ENCODE measurements around the gene NAALADL2. TPM values are rescaled to one million over a fixed set of nuclear protein-coding genes. Genes with fewer than 3 reads are reported as not detected.

NAALADL2 gene
- total and polyA plus RNA-seq, 2 of the 13 experiments (the other 11 are each of a cell fraction or from before 2014, with no cell fraction given): 0.08 TPM; not detected in 1

DNA sequence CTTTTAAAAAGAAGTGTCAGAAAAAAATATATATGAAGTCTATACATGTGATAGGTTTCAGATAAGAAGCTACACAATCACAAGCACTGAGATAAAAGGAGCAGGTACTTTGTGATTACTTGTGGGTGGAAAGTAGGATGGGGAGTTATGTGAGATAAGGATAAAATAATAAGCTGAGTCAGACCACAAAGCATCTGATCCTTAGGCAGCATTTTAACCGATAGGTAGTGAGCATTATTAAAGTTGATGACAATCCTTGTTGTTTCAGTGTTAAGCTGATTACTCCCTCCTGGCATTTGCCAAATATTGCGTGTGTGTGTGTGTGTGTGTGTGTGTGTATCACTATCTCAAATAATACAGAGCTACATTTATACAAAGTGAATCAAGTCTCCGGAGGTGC lies 483.1 kb downstream of the NAALADL2 start (continued):
- TF ChIP-seq, protein P1, sequence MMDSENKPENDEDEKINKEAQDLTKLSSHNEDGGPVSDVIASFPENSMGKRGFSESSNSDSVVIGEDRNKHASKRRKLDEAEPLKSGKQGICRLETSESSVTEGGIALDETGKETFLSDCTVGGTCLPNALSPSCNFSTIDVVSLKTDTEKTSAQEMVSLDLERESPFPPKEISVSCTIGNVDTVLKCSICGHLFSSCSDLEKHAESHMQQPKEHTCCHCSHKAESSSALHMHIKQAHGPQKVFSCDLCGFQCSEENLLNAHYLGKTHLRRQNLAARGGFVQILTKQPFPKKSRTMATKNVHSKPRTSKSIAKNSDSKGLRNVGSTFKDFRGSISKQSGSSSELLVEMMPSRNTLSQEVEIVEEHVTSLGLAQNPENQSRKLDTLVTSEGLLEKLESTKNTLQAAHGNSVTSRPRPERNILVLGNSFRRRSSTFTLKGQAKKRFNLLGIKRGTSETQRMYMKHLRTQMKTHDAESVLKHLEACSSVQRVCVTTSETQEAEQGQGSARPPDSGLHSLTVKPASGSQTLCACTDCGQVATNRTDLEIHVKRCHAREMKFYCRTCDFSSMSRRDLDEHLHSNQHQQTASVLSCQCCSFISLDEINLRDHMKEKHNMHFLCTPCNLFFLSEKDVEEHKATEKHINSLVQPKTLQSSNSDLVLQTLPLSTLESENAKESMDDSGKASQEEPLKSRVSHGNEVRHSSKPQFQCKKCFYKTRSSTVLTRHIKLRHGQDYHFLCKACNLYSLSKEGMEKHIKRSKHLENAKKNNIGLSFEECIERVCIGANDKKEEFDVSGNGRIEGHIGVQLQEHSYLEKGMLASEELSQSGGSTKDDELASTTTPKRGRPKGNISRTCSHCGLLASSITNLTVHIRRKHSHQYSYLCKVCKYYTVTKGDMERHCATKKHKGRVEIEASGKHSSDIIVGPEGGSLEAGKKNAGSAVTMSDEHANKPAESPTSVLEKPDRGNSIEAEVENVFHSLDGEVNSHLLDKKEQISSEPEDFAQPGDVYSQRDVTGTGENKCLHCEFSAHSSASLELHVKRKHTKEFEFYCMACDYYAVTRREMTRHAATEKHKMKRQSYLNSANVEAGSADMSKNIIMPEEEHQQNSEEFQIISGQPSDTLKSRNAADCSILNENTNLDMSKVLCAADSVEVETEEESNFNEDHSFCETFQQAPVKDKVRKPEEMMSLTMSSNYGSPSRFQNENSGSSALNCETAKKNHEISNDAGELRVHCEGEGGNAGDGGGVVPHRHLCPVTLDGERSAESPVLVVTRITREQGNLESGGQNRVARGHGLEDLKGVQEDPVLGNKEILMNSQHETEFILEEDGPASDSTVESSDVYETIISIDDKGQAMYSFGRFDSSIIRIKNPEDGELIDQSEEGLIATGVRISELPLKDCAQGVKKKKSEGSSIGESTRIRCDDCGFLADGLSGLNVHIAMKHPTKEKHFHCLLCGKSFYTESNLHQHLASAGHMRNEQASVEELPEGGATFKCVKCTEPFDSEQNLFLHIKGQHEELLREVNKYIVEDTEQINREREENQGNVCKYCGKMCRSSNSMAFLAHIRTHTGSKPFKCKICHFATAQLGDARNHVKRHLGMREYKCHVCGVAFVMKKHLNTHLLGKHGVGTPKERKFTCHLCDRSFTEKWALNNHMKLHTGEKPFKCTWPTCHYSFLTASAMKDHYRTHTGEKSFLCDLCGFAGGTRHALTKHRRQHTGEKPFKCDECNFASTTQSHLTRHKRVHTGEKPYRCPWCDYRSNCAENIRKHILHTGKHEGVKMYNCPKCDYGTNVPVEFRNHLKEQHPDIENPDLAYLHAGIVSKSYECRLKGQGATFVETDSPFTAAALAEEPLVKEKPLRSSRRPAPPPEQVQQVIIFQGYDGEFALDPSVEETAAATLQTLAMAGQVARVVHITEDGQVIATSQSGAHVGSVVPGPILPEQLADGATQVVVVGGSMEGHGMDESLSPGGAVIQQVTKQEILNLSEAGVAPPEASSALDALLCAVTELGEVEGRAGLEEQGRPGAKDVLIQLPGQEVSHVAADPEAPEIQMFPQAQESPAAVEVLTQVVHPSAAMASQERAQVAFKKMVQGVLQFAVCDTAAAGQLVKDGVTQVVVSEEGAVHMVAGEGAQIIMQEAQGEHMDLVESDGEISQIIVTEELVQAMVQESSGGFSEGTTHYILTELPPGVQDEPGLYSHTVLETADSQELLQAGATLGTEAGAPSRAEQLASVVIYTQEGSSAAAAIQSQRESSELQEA (CRISPR knock-in tag; IDR thresholded peaks at IDR 0.05; ENCODE audit: not compliant biosample characterization): no peak
- TF ChIP-seq ZSCAN30 (CRISPR knock-in tag; IDR thresholded peaks at IDR 0.05): no peak
- TF ChIP-seq HDAC1 (CRISPR knock-in tag; IDR thresholded peaks at IDR 0.05): no peak
- no peak for TF ChIP-seq FOXA3 (CRISPR knock-in tag; IDR thresholded peaks at IDR 0.05)
- TF ChIP-seq SOX5 (CRISPR knock-in tag; IDR thresholded peaks at IDR 0.05; ENCODE audit: borderline replicate concordance): no peak

DNA sequence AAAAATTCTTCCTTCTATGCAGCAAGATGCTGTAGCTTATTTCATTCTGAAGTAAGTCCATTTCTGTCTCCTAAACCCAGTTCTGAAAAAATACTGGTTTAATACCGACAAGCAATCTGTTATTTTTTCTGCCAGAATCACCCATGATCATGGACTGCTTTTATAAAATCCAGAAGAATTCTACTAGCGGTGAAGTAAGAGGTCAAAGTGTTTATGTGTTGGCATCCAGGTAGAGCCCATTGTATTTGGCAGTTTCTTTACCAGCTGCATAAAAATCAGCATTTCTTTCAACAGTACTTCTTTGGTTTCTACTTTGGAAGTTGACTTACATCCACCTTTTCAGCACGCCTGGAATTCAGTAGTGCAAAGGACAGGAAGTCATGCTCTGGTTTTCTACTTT lies 484.8 kb downstream of the NAALADL2 start:
- no peak for TF ChIP-seq KMT2B (CRISPR knock-in tag; IDR thresholded peaks at IDR 0.05)
- no peak for TF ChIP-seq ZNF3 (CRISPR knock-in tag; IDR thresholded peaks at IDR 0.05)
- no peak for TF ChIP-seq ADNP (CRISPR knock-in tag; IDR thresholded peaks at IDR 0.05)
- no peak for TF ChIP-seq TBX3 (IDR thresholded peaks at IDR 0.05; ENCODE audit: borderline replicate concordance)
- TF ChIP-seq ZNF720 (CRISPR knock-in tag; IDR thresholded peaks at IDR 0.05): no peak
- TF ChIP-seq, protein P2, sequence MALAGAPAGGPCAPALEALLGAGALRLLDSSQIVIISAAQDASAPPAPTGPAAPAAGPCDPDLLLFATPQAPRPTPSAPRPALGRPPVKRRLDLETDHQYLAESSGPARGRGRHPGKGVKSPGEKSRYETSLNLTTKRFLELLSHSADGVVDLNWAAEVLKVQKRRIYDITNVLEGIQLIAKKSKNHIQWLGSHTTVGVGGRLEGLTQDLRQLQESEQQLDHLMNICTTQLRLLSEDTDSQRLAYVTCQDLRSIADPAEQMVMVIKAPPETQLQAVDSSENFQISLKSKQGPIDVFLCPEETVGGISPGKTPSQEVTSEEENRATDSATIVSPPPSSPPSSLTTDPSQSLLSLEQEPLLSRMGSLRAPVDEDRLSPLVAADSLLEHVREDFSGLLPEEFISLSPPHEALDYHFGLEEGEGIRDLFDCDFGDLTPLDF (CRISPR knock-in tag; IDR thresholded peaks at IDR 0.05): no peak
- no peak for TF ChIP-seq ZNF766 (CRISPR knock-in tag; IDR thresholded peaks at IDR 0.05; ENCODE audit: borderline replicate concordance)
- no peak overlapping the region for H3K4me3 ChIP-seq (replicated peaks in 1 of 3; ENCODE audit: insufficient read depth in 1 of 3, low read depth in 2 of 3, low read length in 3 of 3)
- POLR2A ChIA-PET: no interaction called here
- no peak overlapping the region for H3K9ac ChIP-seq (ENCODE audit: insufficient read depth, low read depth, low read length)
- no peak for DNase-seq (ENCODE audit: low spot score)
- H4K20me1 ChIP-seq (ENCODE audit: insufficient read depth, low read length): no peaks in the 10 kb centered on the region
- no peaks in the 10 kb centered on the region; the same call in 1 of the 2 replicates for H3K9me3 ChIP-seq (ENCODE audit: low read length)
- intact Hi-C loops (cut with micrococcal nuclease; ENCODE audit: unreplicated experiment) (no loop called here), in situ Hi-C loops (cut with HindIII; ENCODE audit: extremely low pct_ligation_motif_present, low pct_unique_long_range_greater_than_20kb) (no loop called here)
- no TSS peak for BruUV-seq (replicated peaks)
- WGBS (ENCODE audit: low lambda C conversion rate): 4% methylated on average over 3 of the region's 3 CpGs
- H3K36me3 ChIP-seq (replicated peaks in 1 of 2; ENCODE audit: control insufficient read depth in 1 of 2, insufficient read depth in 2 of 2, low read length in 2 of 2): no peaks in the 10 kb centered on the region
- no peaks in the 10 kb centered on the region for H3K4me1 ChIP-seq (ENCODE audit: insufficient read depth, low read length)
- FAIRE-seq: no peak
- CTCF ChIA-PET (ENCODE audit: low intra/inter-chr PET ratio, low total read pairs): no interaction called here
- H2AFZ ChIP-seq (ENCODE audit: low read length): no peak overlapping the region
- no peak overlapping the region for H3K4me2 ChIP-seq (ENCODE audit: low read depth, low read length)
- no peaks in the 10 kb centered on the region for H3K79me2 ChIP-seq (ENCODE audit: insufficient read depth, low read length)
- ATAC-seq: no peak
- no peaks in the 10 kb centered on the region for H3K27me3 ChIP-seq (ENCODE audit: control insufficient read depth in 1 of 2, insufficient read depth in 2 of 2, low read length in 2 of 2)
- H3K27ac ChIP-seq (ENCODE audit: extremely low read length, insufficient read depth, low read length): no peak overlapping the region
